ENCODE results near the gene ZNF396. TPM values are rescaled to one million over a fixed set of nuclear protein-coding genes. Genes with fewer than 3 reads are reported as not detected.

The ZNF396 gene
- total and polyA plus RNA-seq, 2 experiments from 2014 or later: 2.0 to 3.4 TPM

DNA sequence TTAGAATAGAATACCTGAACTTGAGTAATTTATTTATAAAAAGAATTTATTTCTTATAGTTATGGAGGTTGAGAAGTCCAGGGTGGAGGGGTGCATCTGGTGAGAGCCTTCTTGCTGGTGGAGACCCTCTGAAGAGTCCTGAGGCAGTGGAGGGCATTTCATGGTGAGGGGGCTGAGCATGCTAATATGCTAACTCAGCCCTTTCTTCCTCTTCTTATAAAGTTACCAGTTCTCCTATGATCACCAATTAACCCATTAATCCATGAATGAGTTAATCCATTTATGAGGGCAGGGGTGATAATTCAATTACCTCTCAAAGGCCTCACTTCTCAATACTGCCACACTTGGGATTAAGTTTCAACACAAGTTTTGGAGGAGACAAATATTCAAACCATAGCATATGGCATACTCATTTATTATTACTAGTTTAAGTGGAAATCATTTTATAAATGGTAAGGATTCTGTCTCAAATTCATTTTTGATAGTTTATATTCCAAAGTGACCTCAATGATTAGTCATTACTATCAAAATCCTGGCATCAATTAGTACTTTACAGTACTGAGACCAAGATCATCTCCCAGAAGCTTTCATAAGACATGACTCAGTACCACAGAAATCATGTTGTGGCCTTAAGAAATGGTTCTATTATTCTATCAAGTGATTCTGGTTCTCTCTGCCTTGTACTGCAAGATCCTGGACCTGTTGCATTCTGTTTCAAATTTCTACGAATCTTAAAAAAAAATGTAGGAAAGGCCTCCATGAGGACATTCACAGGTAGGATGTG, 5.5 kb downstream of the ZNF396 start:
- Histone ChIP-seq H3K4me2 (no peak overlapping the region), H3K36me3 (replicated peaks; ENCODE audit: insufficient read depth, low read depth) (no peaks in the 10 kb centered on the region), H3K4me3 (no peak overlapping the region), H3K4me1 (ENCODE audit: insufficient read depth) (no peaks in the 10 kb centered on the region), H3K79me2 (no peaks in the 10 kb centered on the region), H3K9me2 (replicated peaks; ENCODE audit: insufficient read depth) (no peaks in the 10 kb centered on the region), H3K27ac (no peak overlapping the region), H3K9me3 (ENCODE audit: low read depth) (no peaks in the 10 kb centered on the region), H3K27me3 (no peaks in the 10 kb centered on the region), H4K20me1 (ENCODE audit: insufficient read depth, poor library complexity, severe bottlenecking) (no peaks in the 10 kb centered on the region), H2AFZ (no peak overlapping the region)
- DNase-seq (ENCODE audit: low spot score): no peak
- no peak for TF ChIP-seq EZH2phosphoT487 (IDR thresholded peaks at IDR 0.05; ENCODE audit: low read depth, severe bottlenecking, unreplicated experiment)
- TF ChIP-seq EZH2 (IDR thresholded peaks at IDR 0.05; ENCODE audit: borderline replicate concordance): no peak
- TF ChIP-seq, protein P1, sequence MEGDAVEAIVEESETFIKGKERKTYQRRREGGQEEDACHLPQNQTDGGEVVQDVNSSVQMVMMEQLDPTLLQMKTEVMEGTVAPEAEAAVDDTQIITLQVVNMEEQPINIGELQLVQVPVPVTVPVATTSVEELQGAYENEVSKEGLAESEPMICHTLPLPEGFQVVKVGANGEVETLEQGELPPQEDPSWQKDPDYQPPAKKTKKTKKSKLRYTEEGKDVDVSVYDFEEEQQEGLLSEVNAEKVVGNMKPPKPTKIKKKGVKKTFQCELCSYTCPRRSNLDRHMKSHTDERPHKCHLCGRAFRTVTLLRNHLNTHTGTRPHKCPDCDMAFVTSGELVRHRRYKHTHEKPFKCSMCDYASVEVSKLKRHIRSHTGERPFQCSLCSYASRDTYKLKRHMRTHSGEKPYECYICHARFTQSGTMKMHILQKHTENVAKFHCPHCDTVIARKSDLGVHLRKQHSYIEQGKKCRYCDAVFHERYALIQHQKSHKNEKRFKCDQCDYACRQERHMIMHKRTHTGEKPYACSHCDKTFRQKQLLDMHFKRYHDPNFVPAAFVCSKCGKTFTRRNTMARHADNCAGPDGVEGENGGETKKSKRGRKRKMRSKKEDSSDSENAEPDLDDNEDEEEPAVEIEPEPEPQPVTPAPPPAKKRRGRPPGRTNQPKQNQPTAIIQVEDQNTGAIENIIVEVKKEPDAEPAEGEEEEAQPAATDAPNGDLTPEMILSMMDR (IDR thresholded peaks at IDR 0.05; ENCODE audit: poor library complexity): no peak
- 79% methylated on average over 1 of the region's 1 CpG for WGBS (ENCODE audit: low lambda C conversion rate, missing lambda C conversion rate)

DNA sequence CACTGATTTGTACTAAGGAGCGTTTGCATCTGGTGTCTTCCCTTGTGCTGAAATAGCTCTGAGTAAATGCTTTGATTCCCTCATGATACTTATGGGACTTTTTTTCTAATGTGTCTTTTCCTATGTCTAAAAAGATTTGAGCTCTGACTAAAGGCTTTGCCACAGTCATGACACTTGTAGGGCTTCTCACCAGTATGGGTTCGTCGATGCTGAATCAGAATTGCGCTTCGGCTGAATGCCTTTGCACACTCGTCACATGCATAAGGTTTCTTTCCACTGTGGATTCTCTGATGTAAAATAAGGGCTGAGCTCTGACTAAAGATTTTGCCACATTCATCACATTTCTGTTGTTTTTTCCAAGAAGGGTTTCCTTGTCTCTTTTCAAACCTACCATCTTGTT, 8.0 kb downstream of the ZNF396 start:
- H3K27ac ChIP-seq: no peak overlapping the region
- H3K9me2 ChIP-seq (replicated peaks; ENCODE audit: insufficient read depth): no peaks in the 10 kb centered on the region
- TF ChIP-seq, protein P1 (IDR thresholded peaks at IDR 0.05; ENCODE audit: poor library complexity): no peak
- TF ChIP-seq EZH2 (IDR thresholded peaks at IDR 0.05; ENCODE audit: borderline replicate concordance): no peak
- no peak for TF ChIP-seq EZH2phosphoT487 (IDR thresholded peaks at IDR 0.05; ENCODE audit: low read depth, severe bottlenecking, unreplicated experiment)
- H2AFZ ChIP-seq: no peak overlapping the region
- no peaks in the 10 kb centered on the region for H3K4me1 ChIP-seq (ENCODE audit: insufficient read depth)
- H3K4me2 ChIP-seq: no peak overlapping the region
- H3K4me3 ChIP-seq: no peak overlapping the region
- WGBS (ENCODE audit: low lambda C conversion rate, missing lambda C conversion rate): 88% methylated on average over 6 of the region's 6 CpGs
- H3K36me3 ChIP-seq (replicated peaks; ENCODE audit: insufficient read depth, low read depth): no peaks in the 10 kb centered on the region
- no peaks in the 10 kb centered on the region for H3K9me3 ChIP-seq (ENCODE audit: low read depth)
- H3K27me3 ChIP-seq: no peaks in the 10 kb centered on the region
- H3K79me2 ChIP-seq: no peaks in the 10 kb centered on the region
- no peaks in the 10 kb centered on the region for H4K20me1 ChIP-seq (ENCODE audit: insufficient read depth, poor library complexity, severe bottlenecking)
- DNase-seq (ENCODE audit: low spot score): no peak

DNA sequence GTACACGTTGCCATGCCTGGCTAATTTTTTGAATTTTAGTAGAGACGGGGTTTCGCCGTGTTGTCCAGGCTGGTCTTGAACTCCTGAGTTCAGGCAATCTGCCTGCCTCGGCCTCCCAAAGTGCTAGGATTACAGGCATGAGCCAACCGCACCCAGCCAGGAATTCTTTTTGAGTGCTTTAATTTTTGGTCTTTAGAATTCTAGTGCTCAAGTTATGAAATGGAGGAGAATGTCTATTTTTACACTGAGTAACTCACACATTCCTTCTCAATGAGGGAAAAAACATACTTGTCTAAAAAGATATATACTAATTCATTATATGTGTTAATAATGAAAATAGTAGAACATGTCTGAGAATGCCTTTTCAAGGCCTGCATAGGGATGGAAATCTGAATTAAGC, 8.5 kb downstream of the ZNF396 start:
- H3K36me3 ChIP-seq (replicated peaks; ENCODE audit: insufficient read depth, low read depth): no peaks in the 10 kb centered on the region
- H4K20me1 ChIP-seq (ENCODE audit: insufficient read depth, poor library complexity, severe bottlenecking): no peaks in the 10 kb centered on the region
- TF ChIP-seq, protein P1 (IDR thresholded peaks at IDR 0.05; ENCODE audit: poor library complexity): no peak
- TF ChIP-seq EZH2phosphoT487 (IDR thresholded peaks at IDR 0.05; ENCODE audit: low read depth, severe bottlenecking, unreplicated experiment) (no peak), EZH2 (IDR thresholded peaks at IDR 0.05; ENCODE audit: borderline replicate concordance) (no peak)
- H3K27me3 ChIP-seq: no peaks in the 10 kb centered on the region
- H3K4me3 ChIP-seq: no peak overlapping the region
- no peak for DNase-seq (ENCODE audit: low spot score)
- H3K79me2 ChIP-seq: no peaks in the 10 kb centered on the region
- H2AFZ ChIP-seq: no peak overlapping the region
- no peaks in the 10 kb centered on the region for H3K9me3 ChIP-seq (ENCODE audit: low read depth)
- WGBS (ENCODE audit: low lambda C conversion rate, missing lambda C conversion rate): 92% methylated on average over 6 of the region's 6 CpGs
- H3K4me1 ChIP-seq (ENCODE audit: insufficient read depth): no peaks in the 10 kb centered on the region
- no peak overlapping the region for H3K27ac ChIP-seq
- no peak overlapping the region for H3K4me2 ChIP-seq
- H3K9me2 ChIP-seq (replicated peaks; ENCODE audit: insufficient read depth): no peaks in the 10 kb centered on the region

Data from hepatocyte (in vitro differentiated cells).